ENCODE data around the gene EID2B.

Gene EID2B

DNA sequence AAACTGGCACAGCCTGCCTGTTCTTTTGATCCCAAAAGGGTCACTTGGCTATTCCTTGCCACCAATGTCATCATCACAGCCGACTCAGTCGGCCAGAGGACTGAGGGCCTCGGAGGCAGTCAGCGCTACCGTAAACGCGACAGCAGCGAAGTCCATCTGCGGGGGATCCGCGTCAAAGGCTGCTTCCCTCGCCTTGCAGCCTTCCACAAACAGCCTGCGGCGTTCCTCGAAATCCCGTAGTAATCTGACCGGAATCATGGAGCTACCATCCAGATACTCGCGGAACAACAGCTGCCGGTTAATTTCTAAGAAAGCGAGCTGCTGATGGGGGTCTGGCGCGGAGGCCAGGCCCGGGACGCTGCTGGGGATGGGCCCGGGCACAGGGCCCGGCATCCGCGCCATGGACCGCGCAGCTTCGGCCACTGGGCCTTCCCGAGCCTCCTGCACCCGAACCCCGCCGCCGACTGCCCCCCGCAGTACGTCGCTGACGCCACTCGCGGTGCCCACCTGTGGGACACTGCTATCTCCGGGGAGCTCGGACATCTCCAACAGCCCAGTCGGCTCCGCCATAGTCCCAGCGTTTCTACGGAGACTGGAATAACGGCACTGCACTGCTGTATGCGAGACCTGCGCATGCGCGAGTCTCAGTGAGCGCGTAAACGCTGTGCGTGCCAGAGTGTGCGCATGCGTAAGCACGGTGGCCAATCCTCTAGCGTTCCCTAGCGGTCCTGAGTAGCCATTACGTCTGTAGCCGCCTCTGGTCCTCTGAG lies at the start of gene EID2B:
TSS of gene EID2B (minus strand) at position 620 of the 770 bp plus-strand sequence. CDS start at position 570, 50 bp downstream.
- peak; percentile 93 for DNase-seq (ENCODE audit: low read depth)

- DNase-seq (ENCODE audit: low read depth): no peak
These were observed 49.8 kb upstream of the EID2B start for GRCh38 chr19:39582442-39582841.

DNA sequence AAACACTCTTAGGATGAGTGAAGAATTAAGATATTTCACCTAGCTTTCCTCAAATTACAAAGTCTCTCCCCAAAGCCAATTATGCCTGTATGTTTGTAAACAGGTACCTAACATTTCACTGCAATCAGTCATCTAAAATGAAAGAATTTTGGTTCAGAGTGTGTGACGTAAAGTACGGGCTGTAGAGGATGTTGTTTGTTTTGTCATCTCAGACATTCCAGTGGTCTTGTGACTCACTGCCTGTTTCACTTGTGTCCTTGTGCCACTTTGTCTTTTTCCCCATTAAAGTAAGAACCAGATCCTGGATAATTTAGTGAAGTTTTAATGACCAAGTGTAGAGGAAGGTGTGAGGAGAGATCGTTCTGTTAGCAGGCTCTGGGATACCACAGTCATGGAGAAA lies 36.0 kb upstream of the EID2B start:
- DNase-seq (ENCODE audit: low read depth): no peak

DNA sequence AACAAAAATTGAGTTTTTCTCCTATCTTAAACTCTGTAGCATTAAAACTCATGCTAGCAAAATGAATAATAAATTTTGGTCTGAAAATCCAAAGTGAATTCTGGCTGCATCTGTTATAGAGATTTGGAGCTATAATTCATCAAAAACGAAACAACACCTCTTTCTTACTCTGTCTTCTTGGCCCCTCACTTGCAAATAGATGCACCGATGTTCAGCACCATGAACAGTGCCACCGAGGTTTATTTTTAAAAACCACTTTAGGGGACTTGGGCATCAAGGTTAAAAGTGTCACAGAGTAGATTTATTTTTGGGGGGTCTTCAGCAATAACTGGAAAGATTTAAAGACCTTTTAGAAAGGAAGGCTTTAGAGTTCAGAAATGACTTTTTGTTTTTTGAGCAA lies 33.4 kb upstream of the EID2B start:
- DNase-seq (ENCODE audit: low read depth): no peak

- DNase-seq (ENCODE audit: low read depth): no peak
These were observed 30.8 kb upstream of the EID2B start for GRCh38 chr19:39563408-39563807.

DNA sequence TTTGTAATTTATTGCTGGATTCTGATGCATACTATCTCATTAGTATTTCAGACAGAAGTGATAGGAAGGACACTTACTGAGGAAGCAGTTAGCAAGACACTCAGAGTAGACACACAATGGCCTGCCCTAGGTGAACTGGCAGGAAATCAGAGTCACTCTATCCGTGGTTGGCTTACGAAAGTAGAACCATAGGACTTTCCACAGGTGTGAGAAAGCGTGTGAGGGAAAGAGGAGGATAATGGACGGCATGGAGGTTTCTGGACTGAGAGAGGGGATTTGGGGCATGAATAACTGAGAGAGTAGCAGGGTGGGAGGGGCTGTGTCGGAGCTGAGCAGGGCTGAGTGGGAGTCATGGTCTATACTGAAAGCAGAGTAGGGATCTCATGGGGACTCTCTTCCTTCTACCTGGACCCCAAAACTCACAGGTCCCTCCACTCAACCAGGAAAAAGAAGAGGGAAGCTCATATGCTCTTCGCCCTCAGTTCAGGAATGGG lies 26.0 kb upstream of the EID2B start:
- DNase-seq (ENCODE audit: low read depth): no peak

DNA sequence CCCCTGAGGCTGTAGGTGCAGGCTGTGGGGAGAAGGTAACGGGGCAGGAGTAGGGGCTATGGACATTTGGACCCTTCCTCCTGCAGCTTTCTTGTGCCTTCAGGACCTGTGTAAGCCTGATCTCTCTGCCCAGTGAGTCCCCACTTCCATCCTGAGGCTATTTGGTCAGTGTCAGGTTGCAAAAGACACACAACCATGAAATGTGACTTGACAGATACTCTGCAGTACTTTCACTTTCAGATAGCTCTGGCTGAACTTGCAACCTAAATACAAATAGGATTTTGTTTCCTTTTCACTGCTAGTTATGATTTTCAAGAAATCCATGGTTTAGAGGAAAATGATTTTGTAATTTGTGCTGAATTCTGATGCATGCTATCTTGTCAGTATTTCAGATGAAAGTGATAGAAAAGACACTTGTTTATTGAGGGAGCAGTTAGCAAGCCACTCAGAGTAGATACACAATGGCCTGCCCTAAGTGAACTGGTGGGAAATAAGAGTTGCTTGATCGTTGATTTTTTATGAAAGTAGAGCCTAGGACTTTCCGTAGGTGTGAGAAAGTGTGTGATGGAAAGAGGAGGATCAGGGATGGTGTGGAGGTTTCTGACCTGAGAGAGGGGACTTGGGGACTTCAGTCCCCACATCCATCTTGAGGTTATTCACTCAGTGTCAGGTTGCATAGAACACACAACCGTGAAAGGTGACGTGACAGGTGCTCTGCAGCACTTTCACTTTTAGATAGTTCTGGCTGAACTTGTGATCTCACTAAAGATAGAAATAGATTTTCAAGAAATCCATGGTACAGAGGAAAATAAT lies 25.4 kb upstream of the EID2B start:
- no peak for DNase-seq (ENCODE audit: low read depth)

DNA sequence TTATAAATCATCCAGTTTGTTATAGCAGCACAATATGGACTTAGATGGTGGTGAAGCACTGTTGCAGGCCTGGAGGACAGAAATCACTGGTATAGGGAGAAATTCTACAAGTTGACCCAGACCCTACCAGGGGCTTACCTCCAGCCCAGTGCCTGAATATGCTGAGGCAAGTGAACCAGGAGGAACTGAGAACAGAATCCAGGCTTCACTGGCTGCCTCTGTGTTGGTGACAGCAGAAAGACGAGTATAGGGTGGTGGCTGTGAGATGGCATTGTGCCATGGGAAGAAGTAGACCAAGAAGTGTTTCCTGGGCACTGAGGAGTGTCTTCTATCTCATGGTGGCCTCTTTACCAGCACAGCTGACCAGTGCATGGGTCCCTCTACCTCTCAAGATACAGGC lies 23.2 kb upstream of the EID2B start:
- DNase-seq (ENCODE audit: low read depth): no peak

DNA sequence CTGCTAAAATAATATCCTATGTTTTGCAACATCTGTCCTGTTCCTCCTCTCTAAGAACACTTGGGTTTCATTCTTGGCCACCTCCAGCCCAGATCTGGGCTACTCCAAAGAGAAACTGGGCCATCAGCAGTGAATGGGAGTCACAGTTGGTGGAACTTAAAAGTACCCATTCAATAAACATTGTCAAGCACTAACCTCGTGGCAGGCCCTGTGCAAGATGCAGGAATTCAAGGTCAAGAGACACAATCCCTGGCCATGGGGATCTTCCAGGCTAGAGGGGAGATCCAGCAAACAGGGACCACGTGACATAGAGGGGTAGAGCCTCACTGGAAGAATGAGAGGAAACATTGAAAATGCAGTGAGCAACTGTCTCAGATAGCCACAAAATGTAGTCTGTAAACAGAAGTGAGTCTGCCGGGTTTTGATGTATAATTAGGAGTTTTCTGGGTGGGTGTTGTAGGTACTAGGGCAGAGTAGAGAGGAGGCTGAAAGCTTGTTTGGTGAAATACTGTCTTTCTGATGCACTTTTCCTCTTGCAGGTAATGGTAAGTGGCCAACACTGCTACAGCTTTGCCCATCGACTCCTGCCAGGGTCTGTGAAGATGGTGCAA lies 22.2 kb upstream of the EID2B start:
- DNase-seq (ENCODE audit: low read depth): no peak

- DNase-seq (ENCODE audit: low read depth): no peak
These were observed 20.5 kb upstream of the EID2B start for GRCh38 chr19:39553082-39553652.

- DNase-seq (ENCODE audit: low read depth): no peak
These were observed 17.5 kb upstream of the EID2B start for GRCh38 chr19:39550197-39550596.

DNA sequence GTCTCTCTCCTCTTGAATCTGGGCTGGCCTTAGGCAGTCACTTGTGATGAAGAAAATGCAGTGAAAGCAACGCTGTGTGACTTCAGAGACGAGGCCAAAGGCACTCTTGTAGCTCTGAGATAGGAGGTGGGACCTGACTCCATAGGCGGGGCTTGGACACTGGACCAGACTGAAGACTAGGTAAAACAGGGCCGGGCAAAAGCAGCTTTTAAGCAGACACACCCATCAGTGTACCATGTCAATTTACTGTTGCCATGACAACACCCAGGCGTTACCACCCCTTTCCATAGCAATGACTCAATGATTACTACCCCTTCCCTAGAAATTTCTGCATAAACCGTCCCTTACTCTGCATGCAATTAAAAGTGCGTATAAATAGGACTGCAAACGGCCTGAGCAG lies 13.9 kb upstream of the EID2B start:
- DNase-seq (ENCODE audit: low read depth): no peak

DNA sequence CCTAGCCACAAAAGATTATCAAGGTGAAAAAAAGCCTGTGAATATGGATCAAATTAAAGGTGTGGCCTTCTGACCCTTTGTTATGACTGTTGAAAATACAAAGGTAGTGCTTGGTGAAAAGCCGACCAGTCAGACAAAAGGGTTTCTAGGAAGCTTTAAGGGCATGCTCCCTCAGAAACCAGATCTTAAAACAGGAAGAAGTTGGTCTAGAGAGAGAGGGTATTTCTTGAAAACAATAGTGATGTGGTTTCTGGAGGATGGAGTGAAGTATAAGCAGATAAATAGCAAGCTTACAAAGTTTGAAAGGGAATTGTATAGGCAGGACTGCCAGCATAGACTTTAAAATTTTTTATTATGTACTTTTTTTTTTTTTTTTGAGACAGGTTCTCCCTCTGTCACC lies 12.3 kb upstream of the EID2B start:
- no peak for DNase-seq (ENCODE audit: low read depth)

GRCh38 chr19:39544226-39544903 lies 11.7 kb upstream of the EID2B start:
- no peak for DNase-seq (ENCODE audit: low read depth)

DNA sequence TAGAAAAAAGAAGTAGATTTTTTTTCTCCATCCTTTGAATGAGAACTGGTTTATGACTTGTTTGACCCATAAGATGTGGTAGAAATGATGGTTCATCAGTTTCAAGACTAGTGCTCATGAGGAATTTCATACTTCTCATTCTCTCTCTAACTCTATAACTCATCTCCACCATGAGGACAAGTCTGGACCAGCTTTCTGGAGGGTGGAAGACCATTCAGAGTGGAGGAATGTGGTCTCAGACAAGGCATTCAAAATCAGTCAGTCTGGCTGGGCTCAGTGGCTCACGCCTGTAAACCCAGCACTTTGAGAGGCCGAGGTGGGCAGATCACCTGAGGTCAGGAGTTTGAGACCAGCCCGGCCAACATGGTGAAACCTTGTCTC lies 10.8 kb upstream of the EID2B start:
- DNase-seq (ENCODE audit: low read depth): no peak

- no peak for DNase-seq (ENCODE audit: low read depth)
These were observed 9.6 kb upstream of the EID2B start for GRCh38 chr19:39542206-39542605.

DNA sequence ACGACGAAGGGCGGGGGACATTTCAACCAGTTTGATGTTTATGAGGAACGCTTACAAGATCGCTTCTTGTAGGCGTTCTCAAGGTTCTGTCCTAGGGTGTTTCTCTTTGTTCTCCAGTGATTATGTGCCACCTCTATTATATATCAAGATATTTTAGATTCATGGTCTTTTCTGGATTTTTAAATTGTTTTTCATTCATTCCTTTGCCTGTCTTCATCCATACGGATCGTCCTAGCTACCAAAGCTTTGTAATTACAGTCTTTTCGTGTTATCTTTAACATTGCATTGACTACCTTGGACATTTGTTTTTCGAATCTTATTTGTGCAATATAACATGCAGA lies 7.7 kb upstream of the EID2B start:
- DNase-seq (ENCODE audit: low read depth): no peak

- peak; percentile 90 for DNase-seq (ENCODE audit: low read depth)
These were observed 7.1 kb upstream of the EID2B start, which contains the start of gene EID2 for GRCh38 chr19:39539518-39540332. Gene EID2 (minus strand): TSS chr19:39540161. CDS start chr19:39540079, 82 bp downstream.

GRCh38 chr19:39539165-39539517 lies 6.5 kb upstream of the EID2B start:
- no peak for DNase-seq (ENCODE audit: low read depth)

DNA sequence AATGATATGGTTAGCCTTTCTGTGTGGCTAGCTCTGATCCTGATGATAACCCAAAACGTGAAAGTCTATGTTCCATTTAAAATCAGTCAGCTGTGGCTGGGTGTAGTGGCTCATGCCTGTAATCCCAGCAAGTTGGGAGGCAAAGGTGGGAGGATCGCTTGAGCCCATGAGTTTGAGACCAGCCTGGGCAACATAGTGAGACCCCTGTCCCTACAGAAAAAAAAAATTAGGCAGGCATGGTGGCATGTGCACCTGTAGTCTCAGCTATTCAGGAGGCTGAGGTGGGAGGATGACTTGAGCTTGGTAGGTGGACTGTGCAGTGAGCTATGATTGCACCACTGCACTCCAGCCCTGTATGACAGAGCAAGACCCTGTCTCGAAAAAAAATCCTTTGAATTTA lies 1.1 kb upstream of the EID2B start:
- DNase-seq (ENCODE audit: low read depth): no peak

DNA sequence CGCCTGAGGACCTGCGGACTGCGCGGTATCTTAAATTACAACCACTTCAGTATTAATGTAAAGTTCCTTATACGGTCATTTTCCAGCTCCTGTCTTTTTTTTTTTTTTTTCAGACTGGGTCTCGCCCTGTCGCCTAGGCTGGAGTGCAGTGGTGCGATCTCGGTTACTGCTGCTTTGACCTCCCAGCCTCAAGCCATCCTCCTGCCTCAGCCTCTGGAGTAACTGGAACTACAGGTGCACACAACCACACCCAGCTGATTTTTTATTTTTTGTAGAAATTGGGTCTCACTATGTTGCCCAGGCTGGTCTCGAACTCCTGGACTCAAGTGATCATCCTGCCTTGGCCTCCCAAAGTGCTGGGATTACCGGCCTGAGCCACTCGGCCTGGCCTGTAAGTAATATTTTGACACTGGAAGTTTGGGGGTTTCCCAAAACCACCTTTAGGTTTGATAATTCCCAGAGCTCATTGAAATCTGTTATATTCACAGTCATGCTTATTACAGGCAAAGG lies 406 bp upstream of the EID2B start:
- no peak for DNase-seq (ENCODE audit: low read depth)
